MCF 10A (cell line): ENCODE data around the gene TGFB1I1. TPM values are rescaled to one million over a fixed set of nuclear protein-coding genes. Genes with fewer than 3 reads are reported as not detected.

Source experiments
- BruUV-seq: library from RNA; stranded (reverse); fragments of 400-500 nt; replicated peaks from 2 replicates; lab custom pipeline; 2021; lab: Mats Ljungman, UMichigan
- CTCF ChIA-PET: fragments of 300-600 bp; sonication (Branson Sonifier 250); formaldehyde crosslinking; extraction: SDS; loops from one replicate; lab custom pipeline; 2021; ENCODE audit warnings: antibody characterized with exemption, inconsistent platforms; lab: Yijun Ruan, JAX
- POLR2A ChIA-PET: fragments of 300-600, 350-650 bp; sonication (Branson Sonifier 250); formaldehyde crosslinking; extraction: SDS; loops from one replicate; lab custom pipeline; 2020; ENCODE audit warnings: antibody characterized with exemption, inconsistent platforms; lab: Yijun Ruan, JAX
- DNase-seq: peaks from one replicate; pipeline ENCODE4 v3.0.0-alpha.2; 2018; ENCODE audit not compliant: unreplicated experiment
- H3K27ac Mint-ChIP-seq: one replicate; pipeline ENCODE4 v1.8.0; 2022; ENCODE audit warnings: mild to moderate bottlenecking, low read depth, mixed read lengths; ENCODE audit not compliant: unreplicated experiment
- H3K27me3 Mint-ChIP-seq: one replicate; pipeline ENCODE4 v1.8.0; 2022; ENCODE audit warnings: mixed read lengths; ENCODE audit not compliant: insufficient read depth, unreplicated experiment
- H3K36me3 Mint-ChIP-seq: one replicate; pipeline ENCODE4 v1.8.0; 2022; ENCODE audit warnings: mild to moderate bottlenecking, moderate library complexity, mixed read lengths; ENCODE audit not compliant: insufficient read depth, unreplicated experiment
- H3K4me1 Mint-ChIP-seq: one replicate; pipeline ENCODE4 v1.8.0; 2022; ENCODE audit warnings: mixed read lengths; ENCODE audit not compliant: insufficient read depth, unreplicated experiment
- H3K4me3 Mint-ChIP-seq: one replicate; pipeline ENCODE4 v1.8.0; 2022; ENCODE audit warnings: mild to moderate bottlenecking, moderate library complexity, mixed read lengths; ENCODE audit not compliant: unreplicated experiment
- H3K9me3 Mint-ChIP-seq: one replicate; pipeline ENCODE4 v1.8.0; 2022; ENCODE audit warnings: mixed read lengths; ENCODE audit not compliant: unreplicated experiment
- intact Hi-C: fragments of 100-400 bp; cut with micrococcal nuclease; formaldehyde crosslinking; loops from 2 replicates; pipeline ENCODE4 v1.14.1; 2022
- total RNA-seq: library from RNA; stranded (reverse); gene quantifications from 2 replicates; pipeline ENCODE4 v1.2.3, GENCODE V29; 2022
- TF ChIP-seq, protein P1 (sequence below): fragments of 200-600 bp; IDR thresholded peaks from one replicate; pipeline ENCODE4 v1.8.0; 2022; ENCODE audit warnings: antibody characterized with exemption, mild to moderate bottlenecking; ENCODE audit not compliant: unreplicated experiment

TGFB1I1 gene
- total RNA-seq, 1 experiment from 2014 or later = 14.7 TPM

- peaks cover 27% of the 10 kb centered on the region for H3K36me3 Mint-ChIP-seq
- H3K4me1 Mint-ChIP-seq = peaks cover 16% of the 10 kb centered on the region
- H3K27ac Mint-ChIP-seq = no peak overlapping the region
- ChIA-PET POLR2A (interaction anchor here (1.0 to 1.9 kb wide), 2 partner anchors 8 to 40 kb away, joined by 3 to 5 read pairs; partner anchors contain the start of gene RUSF1), CTCF (interaction anchor here (2.4 kb wide), 1 partner anchor 7 kb away, joined by 10 read pairs; no protein-coding TSS in a partner anchor)
- TF ChIP-seq, protein P1, sequence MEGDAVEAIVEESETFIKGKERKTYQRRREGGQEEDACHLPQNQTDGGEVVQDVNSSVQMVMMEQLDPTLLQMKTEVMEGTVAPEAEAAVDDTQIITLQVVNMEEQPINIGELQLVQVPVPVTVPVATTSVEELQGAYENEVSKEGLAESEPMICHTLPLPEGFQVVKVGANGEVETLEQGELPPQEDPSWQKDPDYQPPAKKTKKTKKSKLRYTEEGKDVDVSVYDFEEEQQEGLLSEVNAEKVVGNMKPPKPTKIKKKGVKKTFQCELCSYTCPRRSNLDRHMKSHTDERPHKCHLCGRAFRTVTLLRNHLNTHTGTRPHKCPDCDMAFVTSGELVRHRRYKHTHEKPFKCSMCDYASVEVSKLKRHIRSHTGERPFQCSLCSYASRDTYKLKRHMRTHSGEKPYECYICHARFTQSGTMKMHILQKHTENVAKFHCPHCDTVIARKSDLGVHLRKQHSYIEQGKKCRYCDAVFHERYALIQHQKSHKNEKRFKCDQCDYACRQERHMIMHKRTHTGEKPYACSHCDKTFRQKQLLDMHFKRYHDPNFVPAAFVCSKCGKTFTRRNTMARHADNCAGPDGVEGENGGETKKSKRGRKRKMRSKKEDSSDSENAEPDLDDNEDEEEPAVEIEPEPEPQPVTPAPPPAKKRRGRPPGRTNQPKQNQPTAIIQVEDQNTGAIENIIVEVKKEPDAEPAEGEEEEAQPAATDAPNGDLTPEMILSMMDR = no peak
- no peaks in the 10 kb centered on the region for H3K27me3 Mint-ChIP-seq
- H3K9me3 Mint-ChIP-seq = no peaks in the 10 kb centered on the region
- BruUV-seq = no TSS peak
- intact Hi-C loops = no loop called here
- H3K4me3 Mint-ChIP-seq = no peak overlapping the region
- DNase-seq = no peak
Observed at GRCh38 chr16:31467858-31468257, 4.1 kb upstream of the TGFB1I1 start.

GRCh38 chr16:31470615-31471014, 1.3 kb upstream of the TGFB1I1 start:
- Mint-ChIP-seq H3K36me3 (peaks cover 7% of the 10 kb centered on the region), H3K9me3 (no peaks in the 10 kb centered on the region), H3K4me3 (no peak overlapping the region), H3K27me3 (no peaks in the 10 kb centered on the region), H3K27ac (no peak overlapping the region), H3K4me1 (peaks cover 22% of the 10 kb centered on the region)
- TSS peak; percentile 40 for BruUV-seq
- CTCF ChIA-PET = interaction anchor here (0.6 to 1.0 kb wide), 2 partner anchors 10 to 240 kb away, joined by 3 to 10 read pairs; no protein-coding TSS in a partner anchor
- no peak for DNase-seq
- intact Hi-C loops = no loop called here
- POLR2A ChIA-PET = interaction anchor here (1.3 kb wide), 1 partner anchor 11 kb away, joined by 5 read pairs; the partner anchor contains the start of gene ARMC5
- TF ChIP-seq, protein P1 = no peak

DNA sequence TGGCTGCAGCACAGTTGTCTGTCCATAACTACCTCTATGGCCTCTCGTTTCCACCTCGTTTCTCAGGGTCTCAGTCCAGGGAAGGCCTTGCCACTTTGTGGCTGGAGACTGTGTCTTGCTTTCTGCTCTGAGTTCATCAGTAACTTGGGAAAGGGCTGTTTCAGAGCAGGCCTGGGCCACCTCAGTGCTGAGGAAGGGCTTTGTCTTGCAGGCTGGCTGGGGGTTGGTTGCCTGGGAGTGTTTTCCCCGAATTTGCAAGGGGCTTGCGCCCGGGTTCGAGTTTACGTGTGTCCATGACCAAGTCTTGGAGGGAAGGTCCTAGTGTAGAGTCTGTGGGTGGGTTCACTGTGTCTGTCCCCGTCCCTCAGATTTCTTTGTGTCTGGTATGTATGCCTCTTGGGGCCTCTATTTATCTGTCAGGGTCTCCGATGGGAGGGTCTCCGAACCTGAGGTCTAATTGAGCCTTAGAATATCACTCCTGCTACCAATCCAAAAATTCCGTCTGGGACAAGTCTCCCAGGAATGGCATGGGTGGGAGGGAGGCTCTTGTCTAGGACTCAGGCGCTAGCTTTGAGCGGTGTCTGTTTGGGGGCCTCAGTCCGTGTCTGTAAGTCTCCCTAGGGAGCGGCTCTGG, 594 bp upstream of the TGFB1I1 start:
- ChIA-PET POLR2A (interaction anchor here (1.3 kb wide), 1 partner anchor 12 kb away, joined by 5 read pairs; the partner anchor contains the start of gene ARMC5), CTCF (interaction anchor here (0.5 to 1.1 kb wide), 5 partner anchors 11 to 310 kb away, joined by 3 to 10 read pairs (median 4); no protein-coding TSS in a partner anchor)
- TF ChIP-seq, protein P1 = no peak
- Mint-ChIP-seq H3K4me1 (peaks cover 22% of the 10 kb centered on the region), H3K9me3 (no peaks in the 10 kb centered on the region), H3K4me3 (peak overlapping the region; percentile 91), H3K27me3 (no peaks in the 10 kb centered on the region), H3K36me3 (no peaks in the 10 kb centered on the region), H3K27ac (peak overlapping the region; percentile 71)
- BruUV-seq = no TSS peak
- intact Hi-C loops = no loop called here
- DNase-seq = no peak

- intact Hi-C loops = no loop called here
Observed at GRCh38 chr16:31472709-31473203, 804 bp downstream of the TGFB1I1 start.

More at GRCh38 chr16:31472709-31473203, 804 bp downstream of the TGFB1I1 start:
- H3K4me3 Mint-ChIP-seq = peak overlapping the region; percentile 91
- DNase-seq = peak; percentile 88
- TF ChIP-seq, protein P1 = peak; percentile 56
- H3K27me3 Mint-ChIP-seq = no peaks in the 10 kb centered on the region
- no TSS peak for BruUV-seq
- no peaks in the 10 kb centered on the region for H3K9me3 Mint-ChIP-seq
- CTCF ChIA-PET = interaction anchor here (1.1 to 3.5 kb wide), 2 partner anchors 12 to 34 kb away, joined by 5 to 14 read pairs; no protein-coding TSS in a partner anchor
- peak overlapping the region; percentile 89 for H3K27ac Mint-ChIP-seq
- H3K36me3 Mint-ChIP-seq = peaks cover 6% of the 10 kb centered on the region
- peaks cover 22% of the 10 kb centered on the region for H3K4me1 Mint-ChIP-seq
- POLR2A ChIA-PET = no interaction called here
